IPS-15b (cell line): Measurements from ENCODE around the gene CCRL2.
"Not testable (repeated sequence)": the region's sequence is repeated elsewhere in the genome, so short reads cannot be mapped to it uniquely, and the experiment has no call there.

Source experiments
- H3K27me3 ChIP-seq: one replicate; pipeline ENCODE4 v1.6.1; 2013; ENCODE audit warnings: low read length; ENCODE audit not compliant: control insufficient read depth, insufficient read depth
- H3K36me3 ChIP-seq: one replicate; pipeline ENCODE4 v1.6.1; 2013; ENCODE audit warnings: low read length; ENCODE audit not compliant: control insufficient read depth, insufficient read depth
- H3K4me1 ChIP-seq: one replicate; pipeline ENCODE4 v1.6.1; 2013; ENCODE audit warnings: mild to moderate bottlenecking, low read length; ENCODE audit not compliant: control insufficient read depth, insufficient read depth
- H3K4me3 ChIP-seq: one replicate; pipeline ENCODE4 v1.5.1; 2013; ENCODE audit warnings: low read depth, low read length
- H3K9ac ChIP-seq: one replicate; pipeline ENCODE4 v1.6.1; 2013; ENCODE audit warnings: low read depth, mild to moderate bottlenecking, low read length
- H3K9me3 ChIP-seq: one replicate; pipeline ENCODE4 v1.6.1; 2013; ENCODE audit warnings: mild to moderate bottlenecking, low read length; ENCODE audit not compliant: control insufficient read depth, insufficient read depth

CCRL2 gene

DNA sequence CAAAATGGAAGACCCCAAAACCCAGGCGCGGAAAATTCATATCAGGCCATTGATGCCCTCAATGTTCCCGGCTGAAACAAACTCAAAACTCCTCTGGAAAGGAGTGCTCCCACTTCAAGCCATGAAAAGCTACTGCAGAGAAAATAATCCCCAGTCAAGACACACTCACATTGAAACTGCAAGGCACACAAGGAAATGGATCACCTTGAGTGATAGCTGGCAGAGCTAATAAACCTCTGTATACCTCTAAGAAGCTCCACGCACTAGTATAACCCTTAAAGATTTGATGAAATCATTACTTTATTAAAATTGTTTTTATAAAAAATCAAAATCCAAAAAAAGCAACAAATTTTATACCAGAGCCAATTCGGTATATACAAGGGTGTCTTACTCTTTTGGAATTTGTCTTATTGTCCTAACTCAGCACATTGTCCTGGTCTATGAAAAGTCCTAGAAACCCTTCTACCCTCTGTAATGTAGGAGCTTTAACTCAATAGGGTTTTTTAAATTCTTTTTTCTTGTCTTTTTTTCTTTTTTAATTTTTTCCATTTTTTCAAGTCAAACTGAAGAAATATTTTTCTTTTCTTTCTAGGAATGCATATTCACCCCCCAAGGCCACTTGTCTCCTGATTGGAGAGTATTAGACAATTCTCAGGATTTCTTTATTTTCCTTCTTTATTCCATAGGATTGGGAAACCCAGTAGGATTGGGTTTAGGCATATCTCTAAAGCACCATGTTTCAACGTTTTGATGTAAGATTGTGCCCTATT lies 8.7 kb upstream of the CCRL2 start:
- Histone ChIP-seq H3K4me3 (no peak overlapping the region), H3K4me1 (peaks cover 3% of the 10 kb centered on the region), H3K9me3 (no peaks in the 10 kb centered on the region), H3K27me3 (no peaks in the 10 kb centered on the region), H3K36me3 (no peaks in the 10 kb centered on the region), H3K9ac (no peak overlapping the region)

- Histone ChIP-seq H3K27me3 (no peaks in the 10 kb centered on the region), H3K4me3 (no peak overlapping the region), H3K9ac (no peak overlapping the region), H3K36me3 (no peaks in the 10 kb centered on the region), H3K4me1 (no peaks in the 10 kb centered on the region), H3K9me3 (no peaks in the 10 kb centered on the region)
Measured at GRCh38 chr3:46399098-46399497, 8.0 kb upstream of the CCRL2 start.

DNA sequence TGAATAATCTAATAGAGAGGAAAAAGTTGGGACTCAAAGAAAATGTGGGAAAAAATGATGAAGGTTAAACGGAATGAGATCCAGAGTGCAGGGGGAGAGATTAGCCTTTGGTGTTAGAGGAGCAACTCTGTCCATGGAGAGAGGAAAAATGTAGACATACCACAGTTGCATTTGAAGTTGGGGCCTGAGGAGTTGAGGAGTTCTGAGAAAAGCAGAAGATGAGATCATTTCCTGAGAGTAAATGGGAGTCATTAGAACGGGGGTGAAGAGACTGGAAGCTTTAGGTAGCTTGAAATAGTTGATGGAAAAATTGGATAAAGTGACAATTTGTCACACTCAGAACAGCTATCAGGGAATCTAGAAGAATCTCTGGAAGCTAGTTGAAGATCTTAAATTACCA lies 7.5 kb upstream of the CCRL2 start:
- Histone ChIP-seq H3K9ac (no peak overlapping the region), H3K27me3 (no peaks in the 10 kb centered on the region), H3K36me3 (no peaks in the 10 kb centered on the region), H3K4me1 (no peaks in the 10 kb centered on the region), H3K9me3 (no peaks in the 10 kb centered on the region), H3K4me3 (no peak overlapping the region)

DNA sequence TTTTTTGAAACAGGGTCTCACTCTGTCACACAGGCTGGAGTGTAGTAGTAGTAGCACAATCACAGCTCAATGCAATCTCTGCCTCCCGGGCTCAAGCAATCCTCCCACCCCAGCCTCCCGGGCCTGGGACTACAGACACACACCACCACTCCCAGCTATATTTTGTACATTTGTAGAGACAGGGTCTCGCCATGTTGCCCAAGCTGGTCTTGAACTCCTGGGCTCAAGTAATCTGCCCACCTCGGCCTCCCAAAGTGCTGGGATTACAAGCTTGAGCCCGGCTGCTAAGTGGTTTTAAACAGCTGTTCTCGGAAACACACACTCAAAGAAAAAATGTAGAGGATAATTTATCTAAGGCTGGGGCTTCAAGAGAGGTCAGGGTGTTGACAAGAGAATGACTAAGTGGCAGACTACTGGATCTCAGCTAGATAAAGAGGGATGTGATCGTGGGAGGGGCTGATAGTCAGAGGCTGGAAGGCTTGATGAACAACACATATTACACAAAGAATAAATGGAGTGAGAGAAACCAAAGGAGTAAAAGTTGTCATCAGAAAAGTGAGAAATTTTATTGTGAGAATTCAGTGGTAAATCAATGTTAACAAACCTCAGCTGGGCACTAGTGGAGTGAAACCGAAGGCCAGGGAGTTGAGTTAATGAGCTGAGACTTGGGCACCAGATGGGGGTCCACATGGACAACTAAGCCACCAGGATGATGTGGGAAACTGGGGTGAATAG lies 6.9 kb upstream of the CCRL2 start:
- H3K4me1 ChIP-seq: no peaks in the 10 kb centered on the region
- H3K9ac ChIP-seq: no peak overlapping the region
- no peak overlapping the region for H3K4me3 ChIP-seq
- H3K36me3 ChIP-seq: no peaks in the 10 kb centered on the region
- no peaks in the 10 kb centered on the region for H3K9me3 ChIP-seq
- H3K27me3 ChIP-seq: no peaks in the 10 kb centered on the region

DNA sequence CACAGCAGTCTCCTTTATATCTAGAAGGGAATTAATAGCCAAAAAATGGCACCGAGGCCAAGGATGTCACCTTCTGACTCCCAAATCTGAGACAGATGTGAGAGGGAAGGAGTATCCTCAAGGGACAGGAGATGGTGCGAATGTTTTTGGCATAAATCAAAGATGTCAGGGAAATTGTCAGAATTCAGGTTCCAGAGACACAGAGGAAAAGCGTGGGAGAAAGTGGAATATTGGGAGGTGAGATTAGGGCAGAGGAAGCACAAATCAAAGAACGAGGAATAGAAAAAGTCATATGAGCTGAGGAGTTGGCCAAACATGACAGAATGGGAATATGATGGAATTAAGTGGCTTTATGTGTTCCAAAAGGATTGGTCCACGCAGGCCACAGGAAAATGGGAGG lies 6.2 kb upstream of the CCRL2 start:
- Histone ChIP-seq H3K4me1 (no peaks in the 10 kb centered on the region), H3K4me3 (no peak overlapping the region)

GRCh38 chr3:46401579-46401978 lies 5.5 kb upstream of the CCRL2 start:
- H3K27me3 ChIP-seq: no peaks in the 10 kb centered on the region
- no peaks in the 10 kb centered on the region for H3K36me3 ChIP-seq
- H3K9me3 ChIP-seq: no peaks in the 10 kb centered on the region
- H3K4me3 ChIP-seq: no peak overlapping the region
- no peaks in the 10 kb centered on the region for H3K4me1 ChIP-seq
- no peak overlapping the region for H3K9ac ChIP-seq

More for the DNA sequence above, 6.2 kb upstream of the CCRL2 start:
- Histone ChIP-seq H3K36me3 (no peaks in the 10 kb centered on the region), H3K9me3 (no peaks in the 10 kb centered on the region), H3K27me3 (no peaks in the 10 kb centered on the region), H3K9ac (no peak overlapping the region)

DNA sequence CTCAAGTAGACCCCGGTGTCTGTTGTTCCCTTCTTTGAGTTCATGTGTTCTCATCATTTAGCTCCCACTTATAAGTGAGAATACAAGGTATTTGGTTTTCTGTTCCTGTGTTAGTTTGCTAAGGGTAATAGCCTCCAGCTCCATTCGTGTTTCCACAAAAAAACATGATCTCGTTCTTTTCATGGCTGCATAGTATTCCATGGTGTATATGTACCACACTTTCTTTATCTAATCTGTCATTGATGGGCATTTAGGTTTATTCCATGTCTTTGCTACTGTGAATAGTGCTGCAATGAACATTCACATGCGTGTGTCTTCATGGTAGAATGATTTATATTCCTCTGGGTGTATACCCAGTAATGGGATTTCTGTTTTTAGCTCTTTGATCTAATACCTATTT lies 4.2 kb upstream of the CCRL2 start:
- H3K4me3 ChIP-seq, H3K9me3 ChIP-seq, H3K9ac ChIP-seq, H3K27me3 ChIP-seq, H3K4me1 ChIP-seq, H3K36me3 ChIP-seq: not testable (repeated sequence)

DNA sequence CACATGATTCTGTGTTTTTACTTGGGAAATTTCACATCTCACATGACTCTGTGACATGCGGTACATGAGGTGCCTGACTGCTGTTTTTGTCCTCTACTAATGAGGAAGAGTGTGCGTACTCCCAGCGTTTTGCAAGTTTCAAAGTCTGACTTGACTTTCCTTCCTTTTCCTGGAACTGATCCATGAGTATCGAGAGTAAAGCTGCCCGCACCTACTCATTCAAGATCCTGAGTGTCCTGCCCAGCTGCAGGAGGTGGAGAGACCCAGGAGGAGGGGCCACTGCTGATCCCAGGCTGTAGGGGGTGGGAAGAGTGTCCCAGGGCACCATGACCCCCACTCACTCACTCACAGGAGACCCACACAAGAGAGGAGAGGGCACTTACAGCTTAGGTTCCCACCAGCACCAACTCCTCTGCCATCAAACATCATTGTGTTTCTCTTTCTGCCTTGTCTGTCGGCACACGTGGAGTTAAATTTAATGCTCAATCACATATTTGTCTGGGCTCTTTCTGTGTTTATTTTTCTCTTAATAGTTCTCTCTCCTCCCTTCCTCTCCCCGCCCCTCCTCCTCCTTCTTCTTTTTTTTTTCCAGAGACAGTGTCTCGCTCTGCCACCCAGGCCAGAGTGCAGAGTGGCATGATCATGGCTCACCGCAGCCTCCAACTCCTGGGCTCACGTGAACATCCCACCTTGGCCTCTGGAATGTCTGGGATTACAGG lies 1.6 kb upstream of the CCRL2 start:
- no peaks in the 10 kb centered on the region for H3K9me3 ChIP-seq
- no peak overlapping the region for H3K4me3 ChIP-seq
- H3K27me3 ChIP-seq: no peaks in the 10 kb centered on the region
- no peaks in the 10 kb centered on the region for H3K36me3 ChIP-seq
- H3K4me1 ChIP-seq: no peaks in the 10 kb centered on the region
- H3K9ac ChIP-seq: no peak overlapping the region

- Histone ChIP-seq H3K27me3 (no peaks in the 10 kb centered on the region), H3K9me3 (no peaks in the 10 kb centered on the region), H3K9ac (no peak overlapping the region), H3K4me3 (no peak overlapping the region), H3K4me1 (no peaks in the 10 kb centered on the region), H3K36me3 (no peaks in the 10 kb centered on the region)
Measured at GRCh38 chr3:46406443-46406787, 644 bp upstream of the CCRL2 start.

DNA sequence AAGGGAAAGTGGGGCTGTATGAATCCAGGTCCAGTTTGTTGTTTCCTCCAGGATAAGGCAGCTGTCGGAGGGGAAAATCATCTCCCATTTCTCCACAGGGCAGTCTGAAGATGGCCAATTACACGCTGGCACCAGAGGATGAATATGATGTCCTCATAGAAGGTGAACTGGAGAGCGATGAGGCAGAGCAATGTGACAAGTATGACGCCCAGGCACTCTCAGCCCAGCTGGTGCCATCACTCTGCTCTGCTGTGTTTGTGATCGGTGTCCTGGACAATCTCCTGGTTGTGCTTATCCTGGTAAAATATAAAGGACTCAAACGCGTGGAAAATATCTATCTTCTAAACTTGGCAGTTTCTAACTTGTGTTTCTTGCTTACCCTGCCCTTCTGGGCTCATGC lies 911 bp downstream of the CCRL2 start:
- Histone ChIP-seq H3K9me3 (no peaks in the 10 kb centered on the region), H3K9ac (no peak overlapping the region), H3K4me1 (no peaks in the 10 kb centered on the region), H3K36me3 (no peaks in the 10 kb centered on the region), H3K27me3 (no peaks in the 10 kb centered on the region), H3K4me3 (no peak overlapping the region)

DNA sequence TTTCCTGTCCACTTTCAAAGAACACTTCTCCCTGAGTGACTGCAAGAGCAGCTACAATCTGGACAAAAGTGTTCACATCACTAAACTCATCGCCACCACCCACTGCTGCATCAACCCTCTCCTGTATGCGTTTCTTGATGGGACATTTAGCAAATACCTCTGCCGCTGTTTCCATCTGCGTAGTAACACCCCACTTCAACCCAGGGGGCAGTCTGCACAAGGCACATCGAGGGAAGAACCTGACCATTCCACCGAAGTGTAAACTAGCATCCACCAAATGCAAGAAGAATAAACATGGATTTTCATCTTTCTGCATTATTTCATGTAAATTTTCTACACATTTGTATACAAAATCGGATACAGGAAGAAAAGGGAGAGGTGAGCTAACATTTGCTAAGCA lies 1.8 kb downstream of the CCRL2 start:
- Histone ChIP-seq H3K9ac (no peak overlapping the region), H3K4me1 (no peaks in the 10 kb centered on the region), H3K9me3 (no peaks in the 10 kb centered on the region), H3K27me3 (no peaks in the 10 kb centered on the region), H3K36me3 (no peaks in the 10 kb centered on the region), H3K4me3 (no peak overlapping the region)
